Common myeloid progenitor, CD34-positive (primary cell): ENCODE data around the gene MT2A.
A peak's percentile ranks its signal among the peaks of the same experiment; 100 is the strongest.

Experiments used
- CTCF ChIA-PET: fragments of 350-600 bp; sonication (Branson Sonifier 250); formaldehyde crosslinking; loops from one replicate; lab custom pipeline; 2021; ENCODE audit warnings: antibody characterized with exemption; lab: Charles Lee
- POLR2A ChIA-PET: fragments of 350-600 bp; sonication (Branson Sonifier 250); formaldehyde crosslinking; loops from one replicate; lab custom pipeline; 2021; ENCODE audit warnings: antibody characterized with exemption; lab: Charles Lee
- DNase-seq, 3 donors: peaks; one replicate each; pipeline versions ENCODE4 v3.0.0 to v3.0.0-alpha.2; 2013
- H3K27ac ChIP-seq, 2 experiments: 1 replicate in 1 of 2; 2 replicates in 1 of 2; pipeline ENCODE4 v1.7.0; 2013; ENCODE audit warnings: inconsistent platforms in 2 of 2, low read length in 2 of 2, mild to moderate bottlenecking in 2 of 2, low read depth in 1 of 2, moderate library complexity in 1 of 2; ENCODE audit not compliant: severe bottlenecking in 2 of 2, insufficient read depth in 1 of 2, poor library complexity in 1 of 2
- H3K27me3 ChIP-seq, 5 experiments: replicated peaks in 2 of 5; 1 replicate in 3 of 5; 2 replicates in 2 of 5; pipeline versions ENCODE4 v1.6.1 to v1.7.0; 2013; ENCODE audit warnings: low read length in 4 of 5, mild to moderate bottlenecking in 2 of 5, moderate library complexity in 2 of 5, inconsistent platforms in 1 of 5; ENCODE audit not compliant: insufficient read depth in 5 of 5, control insufficient read depth in 4 of 5
- H3K36me3 ChIP-seq, 4 experiments: 1 replicate in 2 of 4; 2 replicates in 2 of 4; pipeline versions ENCODE4 v1.6.1 to v1.7.0; 2013; ENCODE audit warnings: low read length in 3 of 4, control low read depth in 1 of 4, mild to moderate bottlenecking in 1 of 4; ENCODE audit not compliant: control insufficient read depth in 4 of 4, insufficient read depth in 4 of 4
- H3K4me1 ChIP-seq, 4 experiments: 1 replicate in 3 of 4; 2 replicates in 1 of 4; pipeline versions ENCODE4 v1.6.1 to v1.7.1; 2013; ENCODE audit warnings: low read length in 3 of 4, mild to moderate bottlenecking in 3 of 4, control low read depth in 1 of 4, inconsistent platforms in 1 of 4, moderate library complexity in 1 of 4; ENCODE audit not compliant: control insufficient read depth in 4 of 4, insufficient read depth in 4 of 4; ENCODE audit errors: control extremely low read depth in 1 of 4
- H3K4me3 ChIP-seq, 7 experiments: 1 replicate in 4 of 7; 2 replicates in 3 of 7; pipeline versions ENCODE4 v1.5.1 to v1.7.0; 2013; ENCODE audit warnings: mild to moderate bottlenecking in 7 of 7, low read length in 6 of 7, moderate library complexity in 6 of 7, inconsistent platforms in 2 of 7, low read depth in 2 of 7, control low read depth in 1 of 7; ENCODE audit not compliant: insufficient read depth in 4 of 7, control insufficient read depth in 1 of 7; ENCODE audit errors: extremely low read depth in 1 of 7
- H3K9me3 ChIP-seq, 5 experiments: 1 replicate in 4 of 5; 2 replicates in 1 of 5; pipeline versions ENCODE4 v1.6.1 to v1.7.1; 2013; ENCODE audit warnings: low read length in 4 of 5, mild to moderate bottlenecking in 2 of 5, inconsistent platforms in 1 of 5, low read depth in 1 of 5, moderate library complexity in 1 of 5; ENCODE audit not compliant: control insufficient read depth in 4 of 5, insufficient read depth in 2 of 5; ENCODE audit errors: control extremely low read depth in 1 of 5
- WGBS: methylation state at CpG from one replicate; pipeline ENCODE4 v1.1.5; 2013; ENCODE audit not compliant: insufficient coverage; 5-methylcytosine and 5-hydroxymethylcytosine counted together

Gene MT2A

DNA sequence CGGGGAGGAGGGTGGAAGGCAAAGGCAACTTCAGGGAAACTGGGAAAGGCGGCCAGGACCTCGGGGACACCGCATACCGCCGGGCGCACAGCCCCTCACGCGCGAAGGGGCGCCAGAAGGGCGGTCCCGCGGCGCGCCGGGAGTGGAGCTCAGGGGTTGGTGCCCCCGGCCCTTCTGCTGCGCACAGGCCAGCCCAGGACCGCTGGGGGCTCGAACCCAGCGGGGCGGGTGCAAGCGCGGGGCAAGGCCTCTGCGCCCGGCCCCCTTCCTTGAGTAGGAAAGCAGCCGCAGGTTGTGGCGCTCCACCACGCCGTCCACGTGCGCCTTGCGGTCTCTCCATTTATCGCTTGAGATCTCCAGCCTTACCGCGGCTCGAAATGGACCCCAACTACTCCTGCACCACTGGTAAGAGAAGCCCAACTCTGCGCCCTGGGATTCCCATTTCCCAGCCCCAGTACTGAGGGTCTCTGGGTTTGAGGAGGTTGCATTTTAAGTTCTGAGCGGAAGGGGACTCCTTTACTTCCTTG is 27.1 kb downstream of the MT2A start:
- peaks cover 0 to 35% (median 19%) of the 10 kb centered on the region in 4 experiments for H3K4me1 ChIP-seq

DNA sequence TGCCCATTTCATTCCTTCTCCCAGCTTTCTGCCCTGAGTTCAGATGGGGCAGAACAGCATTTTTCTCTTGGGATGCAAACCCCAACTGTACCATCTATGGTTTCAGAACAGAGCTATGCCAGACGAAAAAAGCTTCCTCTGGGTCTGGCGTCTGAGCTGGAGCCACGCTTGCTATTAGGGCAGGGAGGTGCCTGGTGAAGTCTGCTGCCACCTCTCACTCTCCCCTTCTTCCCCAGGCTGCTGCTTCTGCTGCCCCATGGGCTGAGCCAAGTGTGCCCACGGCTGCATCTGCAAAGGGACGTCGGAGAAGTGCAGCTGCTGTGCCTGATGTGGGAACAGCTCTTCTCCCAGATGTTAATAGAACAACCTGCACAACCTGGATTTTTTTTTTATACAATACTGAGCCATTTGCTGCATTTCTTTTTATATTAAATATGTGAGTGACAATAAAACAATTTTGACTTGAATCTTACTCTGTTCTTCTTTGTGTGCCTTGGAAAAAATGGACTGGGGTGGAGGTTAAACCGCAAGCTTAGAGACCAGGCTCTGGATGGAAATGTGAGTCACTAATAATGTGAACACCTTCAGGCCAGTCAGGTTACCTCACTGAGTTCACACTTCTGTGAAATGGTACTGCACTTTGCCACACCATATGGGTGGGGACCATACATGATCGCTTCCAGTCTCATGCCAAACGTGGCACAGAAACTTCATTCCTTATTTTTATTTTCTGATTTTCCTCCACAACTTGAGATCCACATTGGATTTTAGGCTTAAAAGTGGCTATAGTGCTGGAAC is 28.4 kb downstream of the MT2A start:
- peaks cover 17 to 99% (median 50%) of the 10 kb centered on the region in 5 experiments for H3K27me3 ChIP-seq
- no peaks in the 10 kb centered on the region for H3K36me3 ChIP-seq
- WGBS, result 50% methylated on average over 4 of the region's 9 CpGs
- H3K27ac ChIP-seq, result no peak overlapping the region
- H3K9me3 ChIP-seq, result no peaks in the 10 kb centered on the region
- no peak overlapping the region for H3K4me3 ChIP-seq
- no peak for DNase-seq
- H3K4me1 ChIP-seq, result peaks cover 0 to 34% (median 19%) of the 10 kb centered on the region in 4 experiments
- ChIA-PET CTCF (interaction anchor here (1.1 to 1.3 kb wide), 4 partner anchors 16 to 66 kb away, joined by 3 to 4 read pairs (median 4); no protein-coding TSS in a partner anchor), POLR2A (interaction anchor here (0.6 kb wide), 1 partner anchor 341 kb away, joined by 3 read pairs; no protein-coding TSS in a partner anchor)

More for the DNA sequence above, 27.1 kb downstream of the MT2A start:
- ChIA-PET CTCF (interaction anchor here (1.2 kb wide), 1 partner anchor 14 kb away, joined by 3 read pairs; no protein-coding TSS in a partner anchor), POLR2A (no interaction called here)
- Histone ChIP-seq H3K27me3 (peaks cover 17 to 100% (median 51%) of the 10 kb centered on the region in 5 experiments), H3K4me3 (peak overlapping the region in 2 of 7 experiments; percentile 11 to 43), H3K27ac (no peak overlapping the region), H3K9me3 (no peaks in the 10 kb centered on the region), H3K36me3 (no peaks in the 10 kb centered on the region)
- DNase-seq, result peak in 2 of 3 donors; percentile 61 to 62
- under 1% methylated on average over 21 of the region's 40 CpGs for WGBS

DNA sequence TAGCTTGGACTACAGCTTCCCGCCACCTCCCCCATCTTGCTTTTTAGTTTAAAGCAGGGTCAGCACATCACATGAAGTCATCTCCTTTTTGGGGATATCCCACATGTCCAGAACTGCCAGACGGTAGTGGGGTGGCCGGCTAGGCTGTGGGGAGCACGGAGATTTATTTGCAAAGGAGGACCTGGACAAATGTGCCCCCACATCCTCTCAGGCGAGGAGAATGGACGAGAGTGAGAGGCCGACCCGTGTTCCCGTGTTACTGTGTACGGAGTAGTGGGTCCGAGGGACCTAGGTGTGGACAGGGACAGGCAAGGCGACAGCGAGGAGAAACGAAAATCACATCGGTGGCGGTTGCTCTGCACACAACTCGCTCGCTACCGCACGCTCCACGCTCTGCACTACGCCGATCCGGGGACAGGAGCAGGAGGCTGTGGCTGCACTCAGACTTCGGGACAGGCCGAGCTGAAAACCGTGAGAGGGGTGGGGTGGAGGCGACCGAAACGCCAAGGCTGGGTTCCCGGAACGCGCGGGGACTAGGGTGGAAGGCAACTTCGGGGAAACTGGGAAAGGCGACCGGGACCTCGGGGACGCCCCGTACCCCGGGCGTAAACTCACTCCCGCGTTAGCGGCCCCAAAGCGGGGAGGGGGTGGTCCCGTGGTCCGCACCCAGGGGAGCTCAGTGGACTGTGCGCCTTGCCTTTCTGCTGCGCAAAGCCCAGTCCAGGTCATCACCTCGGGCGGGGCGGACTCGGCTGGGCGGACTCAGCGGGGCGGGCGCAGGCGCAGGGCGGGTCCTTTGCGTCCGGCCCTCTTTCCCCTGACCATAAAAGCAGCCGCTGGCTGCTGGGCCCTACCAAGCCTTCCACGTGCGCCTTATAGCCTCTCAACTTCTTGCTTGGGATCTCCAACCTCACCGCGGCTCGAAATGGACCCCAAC is 29.7 kb downstream of the MT2A start, which contains the start of gene MT1A:
Gene MT1A, plus strand, starts transcription at position 853 of the 937 bp plus-strand sequence. Its CDS starts 73 bp downstream, at position 926.
- POLR2A ChIA-PET, result interaction anchor here (0.5 to 0.8 kb wide), 2 partner anchors 9 to 15 kb away, joined by 3 to 4 read pairs; no protein-coding TSS in a partner anchor
- CTCF ChIA-PET, result no interaction called here
- H3K9me3 ChIP-seq, result no peaks in the 10 kb centered on the region
- no peaks in the 10 kb centered on the region for H3K36me3 ChIP-seq
- peaks cover 22 to 99% (median 53%) of the 10 kb centered on the region in 5 experiments for H3K27me3 ChIP-seq
- peak in 2 of 3 donors; percentile 43 to 44 for DNase-seq
- peaks cover 0 to 24% (median 14%) of the 10 kb centered on the region in 4 experiments for H3K4me1 ChIP-seq
- H3K4me3 ChIP-seq, result peak within 1 kb of the TSS in 4 of 7 experiments; percentile 27 to 60 (median 49)
- WGBS, result 3% methylated on average over 62 of the region's 68 CpGs
- H3K27ac ChIP-seq, result no peak within 1 kb of the TSS

GRCh38 chr16:56639045-56639444 is 30.7 kb downstream of the MT2A start:
- Histone ChIP-seq H3K27ac (no peak overlapping the region), H3K36me3 (no peaks in the 10 kb centered on the region), H3K27me3 (peaks cover 22 to 99% (median 53%) of the 10 kb centered on the region in 5 experiments), H3K4me3 (no peak overlapping the region), H3K9me3 (no peaks in the 10 kb centered on the region), H3K4me1 (peaks cover 3 to 33% (median 18%) of the 10 kb centered on the region in 4 experiments)
- DNase-seq, result no peak
- WGBS, result 67% methylated on average over 1 of the region's 1 CpG
- POLR2A ChIA-PET, result no interaction called here
- CTCF ChIA-PET, result interaction anchor here (0.5 to 1.2 kb wide), 2 partner anchors 58 to 110 kb away, joined by 3 read pairs; no protein-coding TSS in a partner anchor

DNA sequence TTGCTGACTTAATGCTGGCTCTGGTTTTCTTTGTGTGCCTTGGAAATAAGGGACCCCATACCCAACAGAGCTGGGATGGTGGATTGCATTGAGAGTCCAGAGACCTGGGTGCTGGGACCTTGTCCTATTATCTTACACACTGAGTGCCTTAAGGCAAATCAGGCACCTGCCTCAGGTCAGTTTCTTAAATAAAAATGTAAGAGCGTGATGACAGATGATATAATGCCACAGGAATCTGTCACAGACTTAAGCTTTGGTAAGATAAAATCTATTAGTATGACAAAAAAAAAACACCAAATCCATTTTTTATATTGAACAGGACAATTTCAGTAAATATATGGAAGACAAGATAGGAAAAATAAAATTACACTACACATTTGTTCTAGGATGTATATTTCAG is 31.7 kb downstream of the MT2A start:
- Histone ChIP-seq H3K4me3 (no peak overlapping the region), H3K4me1 (peaks cover 3 to 29% (median 16%) of the 10 kb centered on the region in 4 experiments), H3K27ac (no peak overlapping the region), H3K36me3 (no peaks in the 10 kb centered on the region), H3K27me3 (peaks cover 28 to 99% (median 60%) of the 10 kb centered on the region in 5 experiments), H3K9me3 (no peaks in the 10 kb centered on the region)
- no CpG with 5 or more reads among the region's 1 CpG for WGBS
- ChIA-PET POLR2A (interaction anchor here (0.6 kb wide), 1 partner anchor 87 kb away, joined by 3 read pairs; no protein-coding TSS in a partner anchor), CTCF (interaction anchor here (0.8 to 2.7 kb wide), 3 partner anchors 36 to 62 kb away, joined by 3 to 9 read pairs (median 3); no protein-coding TSS in a partner anchor)
- no peak for DNase-seq

GRCh38 chr16:56641166-56641565 is 32.8 kb downstream of the MT2A start:
- no peak overlapping the region for H3K27ac ChIP-seq
- H3K4me3 ChIP-seq, result no peak overlapping the region
- 100% methylated on average over 2 of the region's 2 CpGs for WGBS
- no peaks in the 10 kb centered on the region for H3K9me3 ChIP-seq
- ChIA-PET POLR2A (no interaction called here), CTCF (interaction anchor here (1.0 to 2.7 kb wide), 2 partner anchors 10 to 61 kb away, joined by 4 to 9 read pairs; no protein-coding TSS in a partner anchor)
- H3K27me3 ChIP-seq, result peaks cover 38 to 99% (median 62%) of the 10 kb centered on the region in 5 experiments
- peaks cover 0 to 20% (median 10%) of the 10 kb centered on the region in 4 experiments for H3K4me1 ChIP-seq
- H3K36me3 ChIP-seq, result no peaks in the 10 kb centered on the region
- no peak for DNase-seq
